AG04450 (cell line): Measurements from ENCODE around the gene ZEB2. TPM values are rescaled to one million over a fixed set of nuclear protein-coding genes. Genes with fewer than 3 reads are reported as not detected.

Experiments used
- CTCF ChIA-PET: fragments of 300-600, 350-600 bp; formaldehyde crosslinking; extraction: SDS; loops from one replicate; lab custom pipeline; 2022; ENCODE audit warnings: antibody characterized with exemption, inconsistent platforms; lab: Charles Lee
- POLR2A ChIA-PET: fragments of 350-600 bp; formaldehyde crosslinking; extraction: SDS; loops from one replicate; lab custom pipeline; 2021; ENCODE audit warnings: antibody characterized with exemption, inconsistent platforms; lab: Yijun Ruan, JAX
- DNase-seq: peaks from one replicate; pipeline ENCODE4 v3.0.0-alpha.2; 2011; ENCODE audit warnings: low read depth, low spot score
- H3K27ac ChIP-seq: one replicate; pipeline ENCODE4 v1.5.1; 2012; ENCODE audit warnings: low read depth, low read length, control low read depth
- H3K27me3 ChIP-seq: one replicate; pipeline ENCODE4 v1.6.0; 2012; ENCODE audit warnings: low read length; ENCODE audit not compliant: control insufficient read depth, insufficient read depth
- H3K4me3 ChIP-seq: 2 replicates; pipeline ENCODE4 v1.5.1; 2011; ENCODE audit warnings: mild to moderate bottlenecking, low read depth, low read length, control low read depth
- H3K9me3 ChIP-seq: 2 replicates; pipeline ENCODE4 v1.5.1; 2012; ENCODE audit warnings: low read length; ENCODE audit not compliant: control insufficient read depth, insufficient read depth
- CTCF ChIP-seq: IDR thresholded peaks from 2 replicates; pipeline ENCODE4 v1.5.1; 2011; ENCODE audit warnings: low read depth, low read length, control low read depth, inconsistent platforms
- polyA plus RNA-seq: library from polyadenylated mRNA; depleted of rRNA; stranded (reverse); fragments of >200 nt; gene quantifications from 2 replicates; pipeline ENCODE4 v1.2.3, GENCODE V29; 2011

The ZEB2 gene
- polyA plus RNA-seq, 1 experiment: 41.7 TPM

GRCh38 chr2:144500563-144500962 is 19.4 kb downstream of the ZEB2 start:
- no peak overlapping the region for H3K27ac ChIP-seq
- CTCF ChIA-PET: no interaction called here
- no peak overlapping the region for H3K4me3 ChIP-seq
- POLR2A ChIA-PET: no interaction called here
- no peaks in the 10 kb centered on the region for H3K9me3 ChIP-seq
- no peaks in the 10 kb centered on the region for H3K27me3 ChIP-seq
- no peak for TF ChIP-seq CTCF
- no peak for DNase-seq

GRCh38 chr2:144498277-144498676 is 21.6 kb downstream of the ZEB2 start:
- POLR2A ChIA-PET: no interaction called here
- H3K27ac ChIP-seq: no peak overlapping the region
- CTCF ChIA-PET: no interaction called here
- no peak for DNase-seq
- no peaks in the 10 kb centered on the region for H3K9me3 ChIP-seq
- no peaks in the 10 kb centered on the region for H3K27me3 ChIP-seq
- no peak overlapping the region for H3K4me3 ChIP-seq
- TF ChIP-seq CTCF: no peak

- Histone ChIP-seq H3K27ac (no peak overlapping the region), H3K27me3 (no peaks in the 10 kb centered on the region), H3K9me3 (no peaks in the 10 kb centered on the region), H3K4me3 (no peak overlapping the region)
- DNase-seq: no peak
- no peak for TF ChIP-seq CTCF
- ChIA-PET POLR2A (no interaction called here), CTCF (interaction anchor here (0.9 kb wide), 1 partner anchor 31 kb away, joined by 3 read pairs; no protein-coding TSS in a partner anchor)
Observed at GRCh38 chr2:144496977-144497598, 22.8 kb downstream of the ZEB2 start.

- no peak for TF ChIP-seq CTCF
- no peak overlapping the region for H3K27ac ChIP-seq
- ChIA-PET POLR2A (no interaction called here), CTCF (no interaction called here)
- no peak overlapping the region for H3K4me3 ChIP-seq
- no peaks in the 10 kb centered on the region for H3K9me3 ChIP-seq
- DNase-seq: no peak
- no peaks in the 10 kb centered on the region for H3K27me3 ChIP-seq
Observed at GRCh38 chr2:144496092-144496976, 23.6 kb downstream of the ZEB2 start.
